Measurements from ENCODE around the gene BAG3.

- TF ChIP-seq ZNF114 (tag by site-specific recombination; IDR thresholded peaks at IDR 0.05) (no peak), CTCF (tag by site-specific recombination; IDR thresholded peaks at IDR 0.05) (no peak), ELK4 (IDR thresholded peaks at IDR 0.05; ENCODE audit: borderline replicate concordance, low read depth, low read length) (no peak)
Observed at GRCh38 chr10:119713744-119714483, 62.7 kb downstream of the BAG3 start.

Measured in HEK293 (cell line).